Type B pancreatic cell (in vitro differentiated cells): ENCODE results near the gene PIGQ. TPM values are rescaled to one million over a fixed set of nuclear protein-coding genes. Genes with fewer than 3 reads are reported as not detected.

Experiments
- DNase-seq: peaks from one replicate; pipeline ENCODE4 v3.0.0; 2021; ENCODE audit warnings: mixed read lengths; ENCODE audit not compliant: unreplicated experiment; ENCODE audit errors: extremely low spot score
- H3K27ac Mint-ChIP-seq: 2 replicates; pipeline ENCODE4 v1.8.0; 2021; ENCODE audit warnings: mild to moderate bottlenecking, mixed read lengths
- H3K27me3 Mint-ChIP-seq: 2 replicates; pipeline ENCODE4 v1.8.0; 2021; ENCODE audit warnings: mixed read lengths
- H3K36me3 Mint-ChIP-seq: 2 replicates; pipeline ENCODE4 v1.8.0; 2021; ENCODE audit warnings: mixed read lengths
- H3K4me1 Mint-ChIP-seq: one replicate; pipeline ENCODE4 v1.8.0; 2021; ENCODE audit warnings: mixed read lengths; ENCODE audit not compliant: unreplicated experiment
- H3K4me3 Mint-ChIP-seq: 2 replicates; pipeline ENCODE4 v1.8.0; 2021; ENCODE audit warnings: mild to moderate bottlenecking, mixed read lengths
- H3K9me3 Mint-ChIP-seq: 2 replicates; pipeline ENCODE4 v1.8.0; 2021; ENCODE audit warnings: mixed read lengths
- microRNA-seq: library from miRNA; unstranded; fragments of <30 nt; microRNA quantifications from one replicate; pipeline ENCODE4, GENCODE V29; 2020
- total RNA-seq: library from RNA; stranded (reverse); gene quantifications from 2 replicates; pipeline ENCODE4 v1.2.1, GENCODE V29; 2021; ENCODE audit warnings: low replicate concordance
- TF ChIP-seq, protein P1 (sequence below): fragments of 200-600 bp; sonication (generic); conservative IDR thresholded peaks from 2 replicates; pipeline ENCODE4 v1.5.0; 2021; ENCODE audit warnings: antibody characterized with exemption, mild to moderate bottlenecking

The PIGQ gene
- total RNA-seq, 1 donor from 2014 or later = 83.5 TPM

DNA sequence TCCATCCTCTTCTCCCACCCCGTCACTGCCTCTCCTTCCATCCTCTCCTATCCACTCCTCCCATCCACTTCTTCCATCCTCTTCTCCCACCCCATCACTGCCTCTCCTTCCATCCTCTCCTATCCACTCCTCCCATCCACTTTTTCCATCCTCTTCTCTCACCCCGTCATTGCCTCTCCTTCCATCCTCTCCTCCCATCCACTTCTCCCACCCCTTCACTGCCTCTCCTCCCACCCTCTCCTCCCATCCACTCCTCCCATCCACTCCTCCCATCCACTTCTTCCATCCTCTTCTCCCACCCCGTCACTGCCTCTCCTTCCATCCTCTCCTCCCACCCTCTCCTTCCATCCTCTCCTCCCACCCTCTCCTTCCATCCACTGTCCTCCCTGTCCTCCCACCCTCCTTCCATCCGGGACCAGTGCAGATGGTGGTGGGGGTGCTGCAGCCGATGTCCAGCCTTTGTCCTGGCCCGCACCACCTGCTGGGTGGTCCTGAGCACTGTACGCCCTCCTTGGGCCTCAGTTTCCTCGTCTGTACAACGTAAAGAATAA, 62.1 kb downstream of the PIGQ start:
- TF ChIP-seq, protein P1, sequence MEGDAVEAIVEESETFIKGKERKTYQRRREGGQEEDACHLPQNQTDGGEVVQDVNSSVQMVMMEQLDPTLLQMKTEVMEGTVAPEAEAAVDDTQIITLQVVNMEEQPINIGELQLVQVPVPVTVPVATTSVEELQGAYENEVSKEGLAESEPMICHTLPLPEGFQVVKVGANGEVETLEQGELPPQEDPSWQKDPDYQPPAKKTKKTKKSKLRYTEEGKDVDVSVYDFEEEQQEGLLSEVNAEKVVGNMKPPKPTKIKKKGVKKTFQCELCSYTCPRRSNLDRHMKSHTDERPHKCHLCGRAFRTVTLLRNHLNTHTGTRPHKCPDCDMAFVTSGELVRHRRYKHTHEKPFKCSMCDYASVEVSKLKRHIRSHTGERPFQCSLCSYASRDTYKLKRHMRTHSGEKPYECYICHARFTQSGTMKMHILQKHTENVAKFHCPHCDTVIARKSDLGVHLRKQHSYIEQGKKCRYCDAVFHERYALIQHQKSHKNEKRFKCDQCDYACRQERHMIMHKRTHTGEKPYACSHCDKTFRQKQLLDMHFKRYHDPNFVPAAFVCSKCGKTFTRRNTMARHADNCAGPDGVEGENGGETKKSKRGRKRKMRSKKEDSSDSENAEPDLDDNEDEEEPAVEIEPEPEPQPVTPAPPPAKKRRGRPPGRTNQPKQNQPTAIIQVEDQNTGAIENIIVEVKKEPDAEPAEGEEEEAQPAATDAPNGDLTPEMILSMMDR = no peak
- Mint-ChIP-seq H3K9me3 (no peaks in the 10 kb centered on the region), H3K27ac (no peak overlapping the region), H3K36me3 (no peaks in the 10 kb centered on the region), H3K4me3 (peak overlapping the region; percentile 28), H3K27me3 (peaks cover 6% of the 10 kb centered on the region), H3K4me1 (peaks cover 10% of the 10 kb centered on the region)
- DNase-seq = no peak

DNA sequence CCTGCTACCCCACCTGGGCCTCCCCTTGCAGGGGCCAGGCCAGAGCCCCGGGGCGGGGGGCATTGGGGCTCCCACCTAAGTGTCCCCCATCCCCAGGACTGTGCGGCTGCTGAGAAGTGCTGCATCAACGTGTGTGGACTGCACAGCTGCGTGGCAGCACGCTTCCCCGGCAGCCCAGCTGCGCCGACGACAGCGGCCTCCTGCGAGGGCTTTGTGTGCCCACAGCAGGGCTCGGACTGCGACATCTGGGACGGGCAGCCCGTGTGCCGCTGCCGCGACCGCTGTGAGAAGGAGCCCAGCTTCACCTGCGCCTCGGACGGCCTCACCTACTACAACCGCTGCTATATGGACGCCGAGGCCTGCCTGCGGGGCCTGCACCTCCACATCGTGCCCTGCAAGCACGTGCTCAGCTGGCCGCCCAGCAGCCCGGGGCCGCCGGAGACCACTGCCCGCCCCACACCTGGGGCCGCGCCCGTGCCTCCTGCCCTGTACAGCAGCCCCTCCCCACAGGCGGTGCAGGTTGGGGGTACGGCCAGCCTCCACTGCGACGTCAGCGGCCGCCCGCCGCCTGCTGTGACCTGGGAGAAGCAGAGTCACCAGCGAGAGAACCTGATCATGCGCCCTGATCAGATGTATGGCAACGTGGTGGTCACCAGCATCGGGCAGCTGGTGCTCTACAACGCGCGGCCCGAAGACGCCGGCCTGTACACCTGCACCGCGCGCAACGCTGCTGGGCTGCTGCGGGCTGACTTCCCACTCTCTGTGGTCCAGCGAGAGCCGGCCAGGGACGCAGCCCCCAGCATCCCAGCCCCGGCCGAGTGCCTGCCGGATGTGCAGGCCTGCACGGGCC, 62.9 kb downstream of the PIGQ start:
- Mint-ChIP-seq H3K36me3 (no peaks in the 10 kb centered on the region), H3K4me1 (peaks cover 10% of the 10 kb centered on the region), H3K4me3 (no peak overlapping the region), H3K27me3 (peaks cover 6% of the 10 kb centered on the region), H3K27ac (no peak overlapping the region), H3K9me3 (no peaks in the 10 kb centered on the region)
- TF ChIP-seq, protein P1 = no peak
- no peak for DNase-seq

DNA sequence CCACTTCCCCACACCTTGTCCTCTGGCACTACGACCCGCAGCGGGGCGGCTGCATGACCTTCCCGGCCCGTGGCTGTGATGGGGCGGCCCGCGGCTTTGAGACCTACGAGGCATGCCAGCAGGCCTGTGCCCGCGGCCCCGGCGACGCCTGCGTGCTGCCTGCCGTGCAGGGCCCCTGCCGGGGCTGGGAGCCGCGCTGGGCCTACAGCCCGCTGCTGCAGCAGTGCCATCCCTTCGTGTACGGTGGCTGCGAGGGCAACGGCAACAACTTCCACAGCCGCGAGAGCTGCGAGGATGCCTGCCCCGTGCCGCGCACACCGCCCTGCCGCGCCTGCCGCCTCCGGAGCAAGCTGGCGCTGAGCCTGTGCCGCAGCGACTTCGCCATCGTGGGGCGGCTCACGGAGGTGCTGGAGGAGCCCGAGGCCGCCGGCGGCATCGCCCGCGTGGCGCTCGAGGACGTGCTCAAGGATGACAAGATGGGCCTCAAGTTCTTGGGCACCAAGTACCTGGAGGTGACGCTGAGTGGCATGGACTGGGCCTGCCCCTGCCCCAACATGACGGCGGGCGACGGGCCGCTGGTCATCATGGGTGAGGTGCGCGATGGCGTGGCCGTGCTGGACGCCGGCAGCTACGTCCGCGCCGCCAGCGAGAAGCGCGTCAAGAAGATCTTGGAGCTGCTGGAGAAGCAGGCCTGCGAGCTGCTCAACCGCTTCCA, 63.7 kb downstream of the PIGQ start:
- H3K27me3 Mint-ChIP-seq = peaks cover 6% of the 10 kb centered on the region
- H3K36me3 Mint-ChIP-seq = no peaks in the 10 kb centered on the region
- no peak for DNase-seq
- H3K4me3 Mint-ChIP-seq = no peak overlapping the region
- TF ChIP-seq, protein P1 = no peak
- no peaks in the 10 kb centered on the region for H3K9me3 Mint-ChIP-seq
- peaks cover 10% of the 10 kb centered on the region for H3K4me1 Mint-ChIP-seq
- H3K27ac Mint-ChIP-seq = no peak overlapping the region

Small RNAs within 50 kb of the gene (microRNA-seq; reads per million reads assigned to microRNA genes)
- gene MIR3176 (2.5 reads per million), gene MIR5587 (not detected)

Other genes starting within 250 kb of the PIGQ start
- gene AXIN1, start 217.2 kb upstream of the PIGQ start, total RNA-seq = 30.6 and 31.8 TPM in 2 replicates
- gene MRPL28, start 199.4 kb upstream of the PIGQ start, total RNA-seq = 69.6 and 75.3 TPM in 2 replicates
- 56.0 and 71.1 TPM in 2 replicates for gene PGAP6, start 188.0 kb upstream of the PIGQ start, total RNA-seq
- 72.8 and 166 TPM in 2 replicates for gene NME4, start 172.8 kb upstream of the PIGQ start, total RNA-seq
- 21.5 and 22.1 TPM in 2 replicates for gene DECR2, start 168.1 kb upstream of the PIGQ start, total RNA-seq
- 43.4 and 52.1 TPM in 2 replicates for gene RAB11FIP3, start 144.3 kb upstream of the PIGQ start, total RNA-seq
- 50.1 and 52.3 TPM in 2 replicates for gene CAPN15, start 42.3 kb upstream of the PIGQ start, total RNA-seq
- 0.12 TPM in 2 replicates for gene PRR35, start 9.6 kb upstream of the PIGQ start, total RNA-seq
- 0.52 and 1.4 TPM in 2 replicates for gene NHLRC4, start 3.0 kb upstream of the PIGQ start, total RNA-seq
- gene RAB40C, start 20.1 kb downstream of the PIGQ start, total RNA-seq = 21.4 and 26.5 TPM in 2 replicates
- gene WFIKKN1, start 61.0 kb downstream of the PIGQ start, total RNA-seq = 0.71 and 9.0 TPM in 2 replicates
- gene METTL26, start 66.3 kb downstream of the PIGQ start, total RNA-seq = 74.4 and 77.0 TPM in 2 replicates
- gene MCRIP2, start 71.9 kb downstream of the PIGQ start, total RNA-seq = 36.8 and 39.1 TPM in 2 replicates
- 75.8 and 102 TPM in 2 replicates for gene WDR90, start 79.4 kb downstream of the PIGQ start, total RNA-seq
- gene RHOT2, start 98.2 kb downstream of the PIGQ start, total RNA-seq = 146 and 163 TPM in 2 replicates
- gene RHBDL1, start 105.7 kb downstream of the PIGQ start, total RNA-seq = 2.2 and 2.7 TPM in 2 replicates
- 74.7 and 80.3 TPM in 2 replicates for gene STUB1, start 110.4 kb downstream of the PIGQ start, total RNA-seq
- gene JMJD8, start 114.4 kb downstream of the PIGQ start, total RNA-seq = 63.3 and 65.2 TPM in 2 replicates
- 18.2 and 21.0 TPM in 2 replicates for gene WDR24, start 120.4 kb downstream of the PIGQ start, total RNA-seq
- gene FBXL16, start 135.8 kb downstream of the PIGQ start, total RNA-seq = 3.9 and 4.3 TPM in 2 replicates
- gene METRN, start 145.2 kb downstream of the PIGQ start, total RNA-seq = 37.0 and 97.1 TPM in 2 replicates
- gene ANTKMT, start 151.2 kb downstream of the PIGQ start, total RNA-seq = 33.5 and 34.8 TPM in 2 replicates
- 1.2 and 3.9 TPM in 2 replicates for gene CCDC78, start 156.5 kb downstream of the PIGQ start, total RNA-seq
- 5.6 and 8.5 TPM in 2 replicates for gene HAGHL, start 157.1 kb downstream of the PIGQ start, total RNA-seq
- 41.4 and 44.5 TPM in 2 replicates for gene CIAO3, start 171.0 kb downstream of the PIGQ start, total RNA-seq
- 0.77 and 0.81 TPM in 2 replicates for gene MSLN, start 190.8 kb downstream of the PIGQ start, total RNA-seq
- gene RPUSD1, start 218.4 kb downstream of the PIGQ start, total RNA-seq = 23.7 and 26.6 TPM in 2 replicates
- gene CHTF18, start 218.7 kb downstream of the PIGQ start, total RNA-seq = 53.4 and 105 TPM in 2 replicates
- not detected in 2 replicates for gene GNG13, start 230.8 kb downstream of the PIGQ start, total RNA-seq